22Rv1 (cell line): ENCODE data around the gene CEP57.

Experiments
- CTCF ChIP-seq: fragments of 450-650 bp; IDR thresholded peaks from 2 replicates; pipeline ENCODE4 v1.5.1; 2017; ENCODE audit warnings: mild to moderate bottlenecking
- ZFX ChIP-seq: fragments of 450-650 bp; IDR thresholded peaks from 2 replicates; pipeline ENCODE4 v1.6.1; 2017; ENCODE audit warnings: antibody characterized with exemption, borderline replicate concordance

GRCh38 chr11:95799546-95799945 lies 9.2 kb downstream of the CEP57 start:
- TF ChIP-seq CTCF: no peak
- no peak for TF ChIP-seq ZFX
